Bronchial epithelial cell (primary cell): ENCODE data around the gene RBL2. TPM values are rescaled to one million over a fixed set of nuclear protein-coding genes. Genes with fewer than 3 reads are reported as not detected.

Experiments used
- DNase-seq: peaks from one replicate; pipeline ENCODE4 v3.0.0-alpha.2; 2010; ENCODE audit warnings: low read depth
- FAIRE-seq: peaks from 2 replicates; lab custom pipeline; 2011; peaks lifted over from hg19 to GRCh38; lab: Jason Lieb, UNC
- H3K27me3 ChIP-seq: 2 replicates; pipeline ENCODE4 v1.5.1; 2011; ENCODE audit warnings: low read length; ENCODE audit not compliant: control insufficient read depth, insufficient read depth
- H3K36me3 ChIP-seq: 2 replicates; pipeline ENCODE4 v1.5.1; 2011; ENCODE audit warnings: low read length; ENCODE audit not compliant: control insufficient read depth, insufficient read depth
- H3K4me3 ChIP-seq: 2 replicates; pipeline ENCODE4 v1.5.1; 2011; ENCODE audit warnings: mild to moderate bottlenecking, low read depth, low read length, control low read depth
- total RNA-seq: library from RNA; depleted of rRNA; stranded (reverse); fragments of >200 nt; gene quantifications from 2 replicates; pipeline ENCODE4 v1.2.1, GENCODE V29; 2014
- TF ChIP-seq, protein P1 (sequence below): IDR thresholded peaks from 2 replicates; pipeline ENCODE4 v1.5.1; 2011; ENCODE audit warnings: mild to moderate bottlenecking, moderate library complexity, low read length, control low read depth, inconsistent platforms; ENCODE audit not compliant: insufficient read depth, severe bottlenecking

The RBL2 gene
- total RNA-seq, 1 donor from 2014 or later: 23.7 TPM

DNA sequence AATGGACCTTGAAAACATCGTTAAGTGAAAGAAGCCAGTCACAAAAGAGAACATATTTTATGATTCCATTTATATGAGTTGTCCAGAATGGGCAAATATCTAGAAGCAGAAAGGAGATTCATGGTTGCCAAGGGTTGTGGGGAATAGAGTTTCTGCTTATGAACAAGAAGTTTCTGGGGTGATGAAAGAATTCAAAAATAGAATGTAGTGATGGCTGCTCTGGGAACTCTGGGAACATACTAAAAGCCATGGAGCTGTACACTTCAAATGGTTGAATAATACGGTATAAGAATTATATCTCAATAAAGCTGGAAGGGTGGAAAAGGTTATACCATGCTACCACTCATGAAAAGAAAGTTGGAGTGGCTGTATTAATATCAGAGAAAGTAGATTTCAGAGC, 50.3 kb downstream of the RBL2 start:
- H3K36me3 ChIP-seq: peaks cover 8% of the 10 kb centered on the region
- H3K27me3 ChIP-seq: no peaks in the 10 kb centered on the region
- TF ChIP-seq, protein P1, sequence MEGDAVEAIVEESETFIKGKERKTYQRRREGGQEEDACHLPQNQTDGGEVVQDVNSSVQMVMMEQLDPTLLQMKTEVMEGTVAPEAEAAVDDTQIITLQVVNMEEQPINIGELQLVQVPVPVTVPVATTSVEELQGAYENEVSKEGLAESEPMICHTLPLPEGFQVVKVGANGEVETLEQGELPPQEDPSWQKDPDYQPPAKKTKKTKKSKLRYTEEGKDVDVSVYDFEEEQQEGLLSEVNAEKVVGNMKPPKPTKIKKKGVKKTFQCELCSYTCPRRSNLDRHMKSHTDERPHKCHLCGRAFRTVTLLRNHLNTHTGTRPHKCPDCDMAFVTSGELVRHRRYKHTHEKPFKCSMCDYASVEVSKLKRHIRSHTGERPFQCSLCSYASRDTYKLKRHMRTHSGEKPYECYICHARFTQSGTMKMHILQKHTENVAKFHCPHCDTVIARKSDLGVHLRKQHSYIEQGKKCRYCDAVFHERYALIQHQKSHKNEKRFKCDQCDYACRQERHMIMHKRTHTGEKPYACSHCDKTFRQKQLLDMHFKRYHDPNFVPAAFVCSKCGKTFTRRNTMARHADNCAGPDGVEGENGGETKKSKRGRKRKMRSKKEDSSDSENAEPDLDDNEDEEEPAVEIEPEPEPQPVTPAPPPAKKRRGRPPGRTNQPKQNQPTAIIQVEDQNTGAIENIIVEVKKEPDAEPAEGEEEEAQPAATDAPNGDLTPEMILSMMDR: no peak
- DNase-seq (no peak), FAIRE-seq (no peak)
- H3K4me3 ChIP-seq: no peak overlapping the region

DNA sequence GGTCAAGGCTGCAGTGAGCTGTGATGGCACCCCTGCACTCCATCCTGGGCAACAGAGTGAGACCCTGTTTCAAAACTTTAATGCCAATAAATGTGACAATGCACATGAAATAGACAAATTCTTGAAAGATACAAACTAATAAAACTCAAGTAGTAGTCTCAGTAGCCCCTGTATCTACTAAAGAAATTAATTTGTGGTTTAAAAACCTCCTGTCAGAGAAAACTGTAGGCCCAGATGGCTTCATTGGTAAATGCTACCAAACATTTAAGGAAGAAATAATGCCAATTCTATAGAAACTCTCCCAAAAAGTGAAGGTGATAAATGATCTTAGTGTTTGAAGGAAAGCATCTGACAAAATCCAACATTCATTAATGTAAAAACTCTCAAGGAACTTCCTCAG, 52.0 kb downstream of the RBL2 start:
- H3K36me3 ChIP-seq: peaks cover 7% of the 10 kb centered on the region
- TF ChIP-seq, protein P1: no peak
- FAIRE-seq (no peak), DNase-seq (no peak)
- H3K4me3 ChIP-seq: no peak overlapping the region
- H3K27me3 ChIP-seq: no peaks in the 10 kb centered on the region

DNA sequence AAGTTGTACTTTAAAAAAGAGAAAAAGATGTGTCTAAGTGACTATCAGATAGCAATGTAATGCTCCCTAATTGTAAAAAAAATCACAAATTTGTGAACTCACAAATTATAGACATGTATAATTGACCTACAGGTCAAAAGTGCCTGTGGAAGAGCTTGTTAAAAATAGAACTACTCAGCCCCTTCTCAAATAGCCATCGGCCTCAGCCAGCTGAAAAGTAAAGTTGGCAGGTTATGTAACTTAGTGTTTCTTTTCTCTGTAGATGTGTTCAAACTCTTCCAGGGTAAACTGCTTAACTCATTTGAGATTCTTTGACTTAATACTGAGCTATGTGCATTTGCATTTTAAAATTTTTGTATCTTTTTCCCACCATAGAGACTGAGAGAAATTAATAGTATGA, 55.5 kb downstream of the RBL2 start:
- Histone ChIP-seq H3K27me3 (no peaks in the 10 kb centered on the region), H3K4me3 (no peak overlapping the region), H3K36me3 (peaks cover 14% of the 10 kb centered on the region)
- TF ChIP-seq, protein P1: no peak
- FAIRE-seq (no peak), DNase-seq (no peak)

DNA sequence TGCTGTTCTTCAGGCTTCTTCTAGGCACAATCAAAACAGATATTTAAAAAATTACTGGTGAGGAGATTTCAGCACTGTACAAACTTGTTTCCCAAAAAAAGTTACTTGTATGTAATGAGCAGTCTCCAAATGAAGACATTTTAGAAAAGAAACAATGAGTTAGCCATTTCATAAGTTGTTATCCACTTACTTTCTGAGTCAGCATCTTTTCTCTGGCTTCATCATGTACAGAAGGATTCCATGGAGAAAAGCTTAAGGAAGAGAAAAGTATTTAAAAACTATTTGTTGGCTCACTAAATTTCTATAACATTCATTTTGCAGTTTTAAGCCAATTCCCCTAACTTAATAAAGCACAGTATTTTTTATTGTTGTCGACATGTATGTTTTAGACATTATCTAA, 58.2 kb downstream of the RBL2 start:
- Histone ChIP-seq H3K36me3 (peaks cover 20% of the 10 kb centered on the region), H3K4me3 (no peak overlapping the region), H3K27me3 (no peaks in the 10 kb centered on the region)
- DNase-seq: no peak
- no peak for FAIRE-seq
- TF ChIP-seq, protein P1: no peak

DNA sequence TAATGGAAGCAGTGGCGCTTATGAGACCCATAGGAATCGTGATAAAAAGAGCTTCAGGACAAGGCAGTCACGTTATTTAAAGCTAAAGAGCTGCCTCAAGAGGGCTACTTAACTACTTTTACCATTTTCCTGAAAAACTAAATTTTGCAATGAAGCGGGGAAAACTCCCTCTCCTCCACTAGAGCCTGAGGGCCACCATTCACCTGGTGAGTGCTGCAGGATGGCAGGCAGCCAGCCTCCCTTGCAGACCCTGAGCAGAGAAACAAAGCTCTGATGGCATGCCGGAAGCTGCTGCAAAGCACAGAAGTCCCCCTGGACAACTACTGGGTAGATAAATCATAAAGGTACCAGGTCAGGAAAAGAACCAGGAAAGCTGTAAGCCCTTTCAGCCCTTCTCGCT, 60.4 kb downstream of the RBL2 start:
- TF ChIP-seq, protein P1: no peak
- Histone ChIP-seq H3K36me3 (peaks cover 22% of the 10 kb centered on the region), H3K27me3 (no peaks in the 10 kb centered on the region), H3K4me3 (no peak overlapping the region)
- no peak for FAIRE-seq
- no peak for DNase-seq

DNA sequence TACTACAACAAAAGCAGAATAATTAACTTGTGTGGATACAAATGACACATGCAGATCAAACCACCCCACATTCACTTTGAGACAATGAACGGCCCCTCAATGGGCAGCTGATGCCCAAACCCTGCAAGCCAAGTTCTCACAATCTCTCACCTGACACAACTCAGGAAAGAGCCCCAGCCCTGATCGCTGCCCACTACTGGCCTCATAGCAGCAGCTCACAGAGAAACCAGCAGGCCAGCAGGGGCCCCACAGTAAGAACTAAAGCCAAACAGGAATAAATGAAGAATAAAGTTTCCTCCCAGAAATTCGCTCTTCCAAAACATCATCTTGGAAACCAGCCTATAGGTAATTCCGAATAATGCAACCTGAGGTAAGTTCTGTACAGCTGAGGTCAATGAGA, 61.1 kb downstream of the RBL2 start:
- DNase-seq (no peak), FAIRE-seq (no peak)
- no peaks in the 10 kb centered on the region for H3K27me3 ChIP-seq
- TF ChIP-seq, protein P1: peak; percentile 13
- H3K4me3 ChIP-seq: no peak overlapping the region
- peaks cover 22% of the 10 kb centered on the region for H3K36me3 ChIP-seq
